ENCODE measurements around the gene ZNF853.
"Not testable (repeated sequence)": the region's sequence is repeated elsewhere in the genome, so short reads cannot be mapped to it uniquely, and the experiment has no call there.

ZNF853 gene

DNA sequence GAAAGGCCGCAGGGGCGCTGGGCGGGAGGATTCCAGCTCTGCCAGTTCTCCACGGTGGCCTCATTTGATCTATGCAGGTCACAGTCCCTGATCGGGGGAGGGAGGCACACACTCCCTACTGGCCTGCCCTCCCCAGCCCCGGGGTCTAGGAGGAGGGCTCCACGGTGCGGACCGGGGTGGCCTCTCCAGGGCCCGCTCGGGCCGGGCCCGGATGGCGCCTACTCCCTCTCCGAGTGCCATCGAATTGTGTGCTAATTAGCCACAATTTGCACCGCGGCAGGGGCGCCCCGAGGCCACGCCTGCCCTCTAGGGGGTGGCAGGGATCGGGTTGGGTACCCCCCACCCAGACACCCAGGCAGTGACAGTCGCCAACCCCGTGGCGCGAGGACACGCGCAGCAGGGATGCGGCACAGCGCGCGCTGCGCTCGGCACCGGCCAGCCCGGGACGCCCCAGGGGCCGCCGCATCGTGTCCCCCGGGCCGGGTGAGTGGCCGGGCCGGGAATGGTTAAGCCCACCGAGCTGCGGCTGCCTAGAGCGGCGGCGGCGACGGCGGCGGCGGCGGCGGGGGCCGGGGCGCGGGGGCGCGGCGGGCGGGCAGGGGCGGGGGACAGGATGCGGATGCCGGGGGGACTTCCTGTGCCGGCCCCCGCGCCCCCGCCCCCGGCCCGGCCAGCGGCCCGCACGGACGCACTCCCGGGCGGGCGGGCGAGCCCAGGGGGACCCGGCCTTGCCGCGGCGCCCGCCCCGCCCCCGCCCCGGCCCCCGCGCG lies at the start of gene ZNF853:
Gene ZNF853 (plus strand): TSS at position 658 of the 770 bp plus-strand sequence. CDS start 565 bp downstream, outside the sequence.
- no peak for DNase-seq (ENCODE audit: low spot score)

- no peak for DNase-seq (ENCODE audit: low spot score)
These were observed 49.8 kb upstream of the ZNF853 start for GRCh38 chr7:6565655-6566054.

DNA sequence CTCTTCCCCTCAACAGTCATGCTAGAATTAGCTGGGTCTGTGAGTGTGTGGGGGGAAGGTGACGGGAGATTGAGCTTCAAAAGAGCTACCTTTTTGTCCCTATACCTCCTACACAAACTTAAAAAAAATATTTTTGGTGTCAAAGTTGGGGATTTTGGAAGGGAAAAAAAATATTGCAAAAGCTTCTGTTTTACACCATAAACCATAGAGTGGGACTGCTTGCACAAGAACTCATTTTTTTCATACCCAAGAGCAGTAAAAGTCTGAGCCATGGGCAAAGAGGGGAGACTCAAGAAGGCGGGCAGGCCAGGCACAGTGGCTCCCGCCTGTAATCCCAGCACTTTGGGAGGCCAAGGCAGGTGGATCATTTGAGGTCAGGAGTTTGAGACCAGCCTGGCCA lies 47.5 kb upstream of the ZNF853 start:
- DNase-seq (ENCODE audit: low spot score) = no peak

GRCh38 chr7:6571160-6571779 lies 44.1 kb upstream of the ZNF853 start:
- DNase-seq (ENCODE audit: low spot score) = no peak

- DNase-seq (ENCODE audit: low spot score) = no peak
These were observed 40.0 kb upstream of the ZNF853 start for GRCh38 chr7:6575281-6576023.

DNA sequence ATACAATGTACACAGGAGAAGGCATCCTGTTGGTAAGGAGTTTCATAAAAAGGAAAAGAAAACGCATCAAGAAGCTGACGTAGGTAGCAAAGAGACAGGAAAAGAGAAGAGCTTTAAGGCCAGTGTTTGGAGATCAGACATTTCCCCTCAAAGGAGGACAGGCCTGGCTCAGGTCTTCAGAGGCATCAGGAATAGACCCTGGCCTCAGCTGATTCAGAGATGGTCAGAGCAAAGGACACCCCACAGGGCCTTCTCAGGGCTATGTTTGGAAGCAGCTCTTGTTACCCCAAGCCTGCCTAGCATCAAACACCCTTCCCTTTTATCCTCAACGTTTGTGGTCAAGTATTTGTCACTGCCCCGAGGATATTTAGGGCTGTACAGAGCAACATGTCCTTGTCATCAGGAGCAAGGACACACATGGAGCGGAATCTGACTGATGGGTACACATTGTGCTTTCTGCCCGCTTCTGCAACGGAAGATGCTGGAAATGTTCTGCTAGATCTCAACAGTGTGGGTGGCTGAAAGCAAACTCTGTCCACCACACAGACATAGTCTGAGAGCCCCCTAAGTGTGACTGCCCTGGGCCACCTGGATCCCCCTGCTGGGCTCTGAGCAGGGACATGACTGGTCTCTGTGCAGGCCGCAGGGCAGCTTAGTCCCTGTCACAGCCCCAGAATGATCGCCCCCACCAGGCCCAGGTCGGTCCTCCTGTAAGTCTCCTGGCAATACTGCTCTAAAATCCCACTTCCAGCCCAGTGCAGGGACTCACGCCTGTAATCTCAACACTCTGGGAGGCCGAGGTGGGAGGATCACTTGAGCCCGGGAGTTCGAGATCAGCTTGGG lies 39.2 kb upstream of the ZNF853 start:
- DNase-seq (ENCODE audit: low spot score) = no peak

DNA sequence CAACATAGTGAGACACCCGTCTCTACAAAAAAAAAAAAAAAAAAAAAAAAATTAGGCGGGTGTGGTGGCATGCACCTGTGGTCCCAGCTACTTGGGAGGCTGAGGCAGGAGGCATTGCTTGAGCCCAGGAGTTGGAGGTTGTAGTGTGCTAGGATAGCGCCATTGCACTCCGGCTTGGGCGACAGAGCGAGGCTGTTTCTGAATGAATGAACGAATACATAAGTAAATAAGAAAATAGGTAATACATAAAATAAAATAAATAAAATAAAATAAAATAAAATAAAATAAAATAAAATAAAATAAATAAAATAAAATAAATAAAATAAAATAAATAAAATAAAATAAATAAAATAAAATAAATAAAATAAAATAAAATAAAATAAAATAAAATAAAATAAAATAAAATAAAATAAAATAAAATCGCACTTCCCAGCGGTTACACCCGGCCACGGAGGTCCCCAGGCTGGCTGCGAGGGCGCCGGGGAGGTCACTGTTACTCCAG lies 38.5 kb upstream of the ZNF853 start:
- not testable (repeated sequence) for DNase-seq (ENCODE audit: low spot score)

GRCh38 chr7:6577369-6578113 lies 37.9 kb upstream of the ZNF853 start, which contains the start of gene ZDHHC4:
ZDHHC4 (plus strand) TSS chr7:6577454; CDS start chr7:6580562, 3,108 bp downstream.
- DNase-seq (ENCODE audit: low spot score) = peak; percentile 98

DNA sequence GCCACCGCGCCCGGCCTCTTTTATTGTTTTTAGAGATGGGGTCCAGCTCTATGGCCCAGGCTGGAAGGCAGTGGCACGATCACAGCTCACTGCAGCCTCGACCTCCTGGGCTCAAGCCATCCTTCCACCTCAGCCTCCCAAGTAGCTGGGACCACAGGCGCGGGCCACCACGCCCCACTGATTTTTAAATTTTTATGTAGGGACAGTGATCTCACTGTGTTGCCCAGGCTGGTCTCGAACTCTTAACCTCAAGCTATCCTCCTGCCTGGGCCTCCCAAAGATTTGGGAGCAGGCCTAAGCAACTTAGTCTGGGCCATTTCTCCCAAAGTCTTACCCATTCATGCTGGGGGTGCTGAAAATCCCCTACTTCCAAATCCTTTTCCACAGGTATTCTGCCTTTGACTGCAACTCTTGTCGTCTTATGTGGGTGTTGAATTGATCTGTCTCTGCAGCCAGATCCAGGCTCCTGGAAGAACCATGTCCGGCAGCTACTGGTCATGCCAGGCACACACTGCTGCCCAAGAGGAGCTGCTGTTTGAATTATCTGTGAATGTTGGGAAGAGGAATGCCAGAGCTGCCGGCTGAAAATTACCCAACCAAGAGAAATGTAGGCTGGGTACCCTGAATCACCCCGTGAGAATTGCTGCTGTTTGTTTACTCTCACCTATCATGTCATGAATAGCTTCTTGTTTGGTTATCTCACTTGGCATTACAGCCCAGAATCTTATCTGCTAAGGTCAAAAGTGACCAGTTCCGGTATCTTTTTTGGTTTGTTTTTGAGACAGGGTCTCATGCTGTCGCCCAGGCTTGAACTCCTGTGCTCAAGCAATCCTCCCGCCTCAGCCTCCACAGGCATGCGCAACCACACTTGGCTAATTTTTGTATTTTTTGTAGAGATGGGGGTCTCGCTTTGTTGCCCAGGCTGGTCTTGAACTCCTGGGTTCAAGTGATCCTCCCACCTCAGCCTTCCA lies 37.0 kb upstream of the ZNF853 start:
- no peak for DNase-seq (ENCODE audit: low spot score)

GRCh38 chr7:6579446-6579845 lies 36.0 kb upstream of the ZNF853 start:
- DNase-seq (ENCODE audit: low spot score) = peak; percentile 19

DNA sequence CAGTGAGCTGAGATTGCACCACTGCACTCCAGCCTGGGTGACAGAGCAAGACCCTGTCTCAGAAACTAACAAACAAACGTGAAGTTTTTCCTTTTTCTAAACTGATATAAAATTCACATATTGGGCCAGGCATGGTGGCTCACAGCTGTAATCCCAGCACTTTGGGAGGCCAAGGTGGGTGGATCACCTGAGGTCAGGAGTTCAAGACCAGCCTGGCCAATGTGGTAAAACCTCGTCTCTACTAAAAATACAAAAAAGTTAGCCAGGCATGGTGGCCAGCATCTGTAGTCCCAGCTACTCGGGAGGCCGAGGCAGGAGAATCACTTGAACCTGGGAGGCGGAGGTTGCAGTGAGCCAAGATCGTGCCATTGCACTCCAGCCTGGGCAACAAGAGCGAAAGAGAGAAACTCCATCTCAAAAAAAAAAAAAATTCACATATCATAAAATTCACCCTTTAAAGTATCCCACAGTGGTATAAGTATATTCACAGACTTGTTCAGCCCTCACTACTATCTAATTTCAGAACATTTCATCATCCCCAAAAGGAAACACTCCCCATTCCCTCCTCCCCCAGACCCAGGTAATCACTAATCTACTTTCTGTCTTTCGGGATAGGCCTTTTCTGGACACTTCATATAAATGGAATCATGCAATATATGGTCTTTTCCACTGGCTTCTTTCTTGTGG lies 29.5 kb upstream of the ZNF853 start:
- DNase-seq (ENCODE audit: low spot score) = not testable (repeated sequence)

DNA sequence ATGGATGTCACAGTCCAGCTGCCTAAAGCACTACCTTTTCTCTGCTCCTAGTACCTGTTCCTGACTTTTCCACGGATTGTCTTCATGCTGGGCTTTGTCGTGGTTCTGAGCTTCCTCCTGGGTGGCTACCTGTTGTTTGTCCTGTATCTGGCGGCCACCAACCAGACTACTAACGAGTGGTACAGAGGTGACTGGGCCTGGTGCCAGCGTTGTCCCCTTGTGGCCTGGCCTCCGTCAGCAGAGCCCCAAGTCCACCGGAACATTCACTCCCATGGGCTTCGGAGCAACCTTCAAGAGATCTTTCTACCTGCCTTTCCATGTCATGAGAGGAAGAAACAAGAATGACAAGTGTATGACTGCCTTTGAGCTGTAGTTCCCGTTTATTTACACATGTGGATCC lies 26.8 kb upstream of the ZNF853 start:
- no peak for DNase-seq (ENCODE audit: low spot score)

- DNase-seq (ENCODE audit: low spot score) = no peak
These were observed 26.1 kb upstream of the ZNF853 start for GRCh38 chr7:6589151-6589828.

DNA sequence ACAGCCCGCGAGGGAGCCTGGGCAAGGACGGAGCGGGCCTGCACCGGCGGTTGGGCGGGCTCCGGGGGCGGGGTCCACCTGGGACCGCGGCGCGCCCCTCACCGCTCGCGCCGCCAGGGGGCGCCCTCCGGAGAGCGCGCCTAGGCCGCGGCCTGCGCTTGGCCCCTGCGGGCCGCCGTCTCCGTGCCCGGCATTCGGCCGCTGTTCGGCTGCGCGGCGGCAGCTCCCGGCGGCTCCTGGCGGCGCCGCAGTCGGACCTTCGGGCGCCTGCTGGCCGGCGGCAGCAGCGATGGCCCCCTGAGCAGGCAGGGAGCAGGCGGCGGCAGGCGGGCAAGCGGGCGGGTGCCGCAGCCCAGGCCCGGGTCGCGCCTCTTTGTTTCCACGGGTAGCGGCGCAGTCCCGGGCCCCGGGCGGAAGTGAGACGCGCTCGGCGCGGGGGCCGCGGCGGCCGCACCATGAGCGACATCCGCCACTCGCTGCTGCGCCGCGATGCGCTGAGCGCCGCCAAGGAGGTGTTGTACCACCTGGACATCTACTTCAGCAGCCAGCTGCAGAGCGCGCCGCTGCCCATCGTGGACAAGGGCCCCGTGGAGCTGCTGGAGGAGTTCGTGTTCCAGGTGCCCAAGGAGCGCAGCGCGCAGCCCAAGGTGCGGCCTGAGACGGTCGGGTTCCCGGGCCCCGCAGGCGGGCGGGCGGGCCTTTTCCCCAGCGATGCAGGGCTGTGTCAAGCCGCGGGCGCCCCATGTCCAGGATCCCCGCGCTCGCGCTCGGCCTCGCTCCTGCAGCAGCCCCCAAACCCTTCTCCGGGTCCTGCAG lies 25.4 kb upstream of the ZNF853 start, which contains the start of gene INTS15:
Gene INTS15 (plus strand): TSS at position 193 of the 816 bp plus-strand sequence. CDS start 263 bp downstream, at position 456.
- DNase-seq (ENCODE audit: low spot score) = peak; percentile 89

DNA sequence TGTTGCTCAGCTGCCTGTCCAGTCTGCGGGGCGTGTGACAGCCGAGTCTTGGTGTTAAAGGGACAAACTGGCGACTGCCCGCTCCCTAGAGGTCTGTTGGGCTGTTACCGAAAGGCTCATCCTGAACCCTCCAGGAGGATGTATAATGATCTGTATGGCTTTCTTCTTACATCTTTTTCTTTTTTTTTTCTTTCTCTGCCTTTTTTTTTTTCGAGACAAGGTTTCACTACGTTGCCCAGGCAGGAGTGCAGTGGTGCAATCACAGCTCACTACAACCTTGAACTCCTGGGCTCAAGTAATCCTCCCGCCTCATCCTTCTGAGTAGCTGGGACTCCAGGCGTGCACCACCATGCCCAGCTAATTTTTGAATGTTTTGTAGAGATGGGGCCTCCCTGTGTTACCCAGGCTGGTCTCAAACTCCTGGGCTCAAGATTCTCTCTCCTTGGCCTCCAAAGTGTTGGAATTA lies 24.7 kb upstream of the ZNF853 start:
- DNase-seq (ENCODE audit: low spot score) = no peak

GRCh38 chr7:6600093-6600492 lies 15.3 kb upstream of the ZNF853 start:
- DNase-seq (ENCODE audit: low spot score) = no peak

DNA sequence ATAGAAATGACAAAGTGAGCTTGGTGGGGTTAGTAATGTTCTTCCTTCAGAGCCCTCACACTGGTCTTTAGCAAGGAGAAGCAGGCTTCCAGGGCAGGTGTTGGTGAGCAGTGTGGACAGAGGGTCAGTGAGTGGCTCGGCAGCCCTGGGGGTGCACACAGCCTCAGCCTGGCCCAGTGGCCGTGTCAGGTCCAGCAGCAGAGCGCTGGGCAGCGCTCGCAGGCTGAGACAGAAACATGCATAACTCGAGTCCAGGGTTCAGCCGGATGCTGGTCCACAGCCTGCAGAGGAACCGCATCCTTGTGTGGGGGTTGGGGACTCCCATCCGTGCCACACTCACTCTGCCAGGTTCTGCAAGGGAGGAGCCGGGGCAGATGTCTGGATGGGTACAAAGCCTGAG lies 11.0 kb upstream of the ZNF853 start:
- no peak for DNase-seq (ENCODE audit: low spot score)

Measured in AG08395 (cell line).